GM10266 (cell line): ENCODE results near the gene HMG20B.

Experiments used
- DNase-seq: peaks from one replicate; pipeline ENCODE4 v3.0.0; 2012; ENCODE audit errors: extremely low spot score
- TF ChIP-seq, protein P1 (sequence below): IDR thresholded peaks from 2 replicates; pipeline ENCODE4 v1.5.1; 2012; ENCODE audit warnings: mild to moderate bottlenecking, low read depth; ENCODE audit not compliant: control insufficient read depth, insufficient read depth; ENCODE audit errors: missing control alignments

HMG20B gene

DNA sequence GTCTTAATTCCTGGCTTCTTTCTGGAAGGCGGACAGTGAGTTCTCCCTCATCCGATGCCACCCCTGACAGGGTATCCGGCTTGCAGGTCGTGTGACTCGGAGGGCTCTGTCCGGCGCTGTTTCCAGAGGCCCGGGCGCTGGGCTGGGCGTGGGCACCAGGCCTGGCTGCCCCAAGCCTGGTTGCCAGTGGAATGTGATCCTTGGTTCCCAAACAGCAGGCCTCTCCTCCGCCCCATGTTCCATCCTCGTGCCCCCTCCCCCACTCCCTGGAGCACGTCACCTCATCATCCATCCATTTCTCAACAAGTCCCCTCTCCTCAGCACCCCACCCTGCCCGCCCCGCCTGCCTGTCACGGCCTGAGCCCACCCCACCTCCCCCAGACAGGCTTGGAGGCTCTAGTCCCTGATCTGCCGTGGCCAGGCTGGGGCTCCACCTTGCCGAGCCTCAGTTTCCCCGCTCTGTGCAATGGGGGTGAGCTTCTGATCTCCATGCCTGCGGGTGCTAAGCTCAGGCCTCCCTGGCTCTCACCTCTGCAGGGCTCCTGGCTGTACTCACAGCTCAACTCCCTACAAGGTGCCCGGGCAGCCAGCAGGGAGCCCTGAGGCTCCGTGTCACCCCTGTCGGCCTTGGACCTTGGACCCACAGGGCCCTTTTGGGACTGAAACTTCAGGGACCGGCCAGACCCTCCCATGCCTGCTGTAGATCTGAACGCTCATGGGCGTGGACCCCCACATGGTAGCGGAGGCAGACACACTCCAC, 31.7 kb downstream of the HMG20B start:
- TF ChIP-seq, protein P1, sequence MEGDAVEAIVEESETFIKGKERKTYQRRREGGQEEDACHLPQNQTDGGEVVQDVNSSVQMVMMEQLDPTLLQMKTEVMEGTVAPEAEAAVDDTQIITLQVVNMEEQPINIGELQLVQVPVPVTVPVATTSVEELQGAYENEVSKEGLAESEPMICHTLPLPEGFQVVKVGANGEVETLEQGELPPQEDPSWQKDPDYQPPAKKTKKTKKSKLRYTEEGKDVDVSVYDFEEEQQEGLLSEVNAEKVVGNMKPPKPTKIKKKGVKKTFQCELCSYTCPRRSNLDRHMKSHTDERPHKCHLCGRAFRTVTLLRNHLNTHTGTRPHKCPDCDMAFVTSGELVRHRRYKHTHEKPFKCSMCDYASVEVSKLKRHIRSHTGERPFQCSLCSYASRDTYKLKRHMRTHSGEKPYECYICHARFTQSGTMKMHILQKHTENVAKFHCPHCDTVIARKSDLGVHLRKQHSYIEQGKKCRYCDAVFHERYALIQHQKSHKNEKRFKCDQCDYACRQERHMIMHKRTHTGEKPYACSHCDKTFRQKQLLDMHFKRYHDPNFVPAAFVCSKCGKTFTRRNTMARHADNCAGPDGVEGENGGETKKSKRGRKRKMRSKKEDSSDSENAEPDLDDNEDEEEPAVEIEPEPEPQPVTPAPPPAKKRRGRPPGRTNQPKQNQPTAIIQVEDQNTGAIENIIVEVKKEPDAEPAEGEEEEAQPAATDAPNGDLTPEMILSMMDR: no peak
- DNase-seq: no peak

DNA sequence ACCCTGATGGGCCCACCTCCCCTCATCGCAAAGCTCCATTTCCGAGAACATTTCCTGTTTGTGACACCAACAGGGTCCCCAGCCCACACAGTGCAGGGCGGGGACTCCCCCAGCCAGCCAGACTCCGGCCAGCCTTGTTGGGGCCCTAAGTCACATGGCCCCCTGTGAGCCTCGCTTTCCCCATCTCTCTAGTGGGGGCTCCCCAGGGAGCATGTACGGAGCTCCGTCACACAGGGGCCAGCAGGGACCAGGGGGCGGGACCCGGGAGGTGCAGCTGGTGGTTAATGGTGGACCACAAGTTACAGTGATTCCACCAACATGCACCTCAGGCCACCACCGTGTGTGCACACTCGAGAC, 32.2 kb downstream of the HMG20B start:
- DNase-seq: peak; percentile 85
- TF ChIP-seq, protein P1: no peak

DNA sequence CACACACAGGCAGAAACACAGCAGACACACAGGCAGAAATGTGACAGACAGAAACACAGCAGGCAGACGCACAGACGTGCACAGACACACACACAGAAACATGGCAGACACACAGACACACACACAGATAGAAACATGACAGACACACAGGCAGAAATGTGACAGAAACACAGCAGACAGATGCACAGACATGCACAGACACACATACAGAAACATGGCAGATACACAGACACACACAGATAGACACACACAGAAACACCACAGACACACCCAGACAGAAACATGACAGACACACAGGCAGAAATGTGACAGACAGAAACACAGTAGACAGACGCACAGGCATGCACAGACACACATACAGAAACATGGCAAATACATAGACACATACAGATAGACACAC, 32.6 kb downstream of the HMG20B start:
- TF ChIP-seq, protein P1: no peak
- no peak for DNase-seq

DNA sequence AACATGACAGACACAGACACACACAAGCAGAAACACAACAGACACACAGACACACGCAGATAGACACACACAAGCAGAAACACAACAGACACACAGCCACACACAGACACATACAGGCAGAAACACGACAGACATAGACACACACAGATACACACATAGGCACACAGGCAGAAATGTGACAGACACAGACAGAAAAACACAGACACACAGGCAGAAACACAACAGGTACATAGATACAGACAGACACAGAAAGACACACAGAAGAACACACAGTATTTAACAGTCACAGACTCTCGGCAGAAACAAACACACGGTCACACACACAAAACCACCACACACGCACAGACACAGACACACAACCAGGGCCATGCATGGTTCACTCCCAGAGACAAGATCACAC, 33.0 kb downstream of the HMG20B start:
- DNase-seq: no peak

DNA sequence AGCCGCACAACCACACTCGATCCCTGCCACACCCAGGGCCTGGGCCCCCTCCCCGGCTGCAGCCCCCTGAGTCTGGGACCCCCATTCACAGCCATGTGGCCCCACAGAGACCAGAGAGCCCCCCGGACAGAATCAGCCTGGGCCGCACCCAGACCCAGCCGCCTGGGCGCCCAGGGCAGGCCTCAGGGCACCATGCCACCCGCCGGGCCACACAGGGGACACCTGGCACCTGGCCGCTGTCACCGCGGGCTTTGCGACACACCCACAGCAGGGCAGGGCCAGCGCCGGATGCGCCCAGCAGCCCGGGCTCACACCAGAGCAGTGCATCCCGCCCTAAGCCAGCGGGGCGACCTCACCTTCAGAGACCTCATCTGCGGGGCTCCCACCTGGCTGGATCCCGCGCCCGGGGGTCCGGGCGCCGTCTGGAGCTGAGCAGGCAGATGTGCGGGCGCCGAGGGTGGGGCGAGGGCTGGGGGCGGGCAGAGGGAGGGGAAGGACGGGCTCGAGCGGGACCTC, 33.5 kb downstream of the HMG20B start:
- TF ChIP-seq, protein P1: no peak
- DNase-seq: no peak

More for the DNA sequence above, 33.0 kb downstream of the HMG20B start:
- TF ChIP-seq, protein P1: no peak

DNA sequence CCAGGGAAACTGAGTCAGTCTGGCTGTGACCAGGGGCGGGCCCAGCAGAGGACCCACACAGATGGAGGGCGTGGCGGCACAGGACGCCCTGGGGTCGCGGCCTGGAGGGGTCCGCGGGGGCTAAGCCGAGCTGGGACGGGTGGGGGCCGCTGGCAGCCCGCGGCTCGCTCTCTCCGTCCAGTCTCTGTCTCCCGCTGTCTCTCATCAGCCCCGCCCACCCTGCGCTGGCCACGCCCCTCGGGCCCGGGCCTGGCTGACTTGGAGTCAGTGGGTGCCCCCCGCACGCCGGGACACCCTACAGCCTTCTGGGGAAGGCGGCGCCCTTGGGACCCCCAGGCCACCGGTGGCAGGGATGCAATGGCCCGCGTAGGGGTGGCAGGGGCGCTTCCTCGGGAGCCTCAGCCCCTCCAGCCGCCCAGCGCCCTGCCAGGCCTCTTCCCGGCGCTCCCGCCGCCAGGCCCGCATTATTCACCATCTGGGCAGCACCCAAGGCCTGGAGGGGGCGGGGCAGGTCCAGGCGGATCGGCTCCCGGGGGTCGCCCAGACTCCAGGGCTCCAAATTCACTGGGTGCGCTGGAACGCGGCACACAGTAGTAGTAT, 34.0 kb downstream of the HMG20B start, which contains the start of gene TBXA2R:
Gene TBXA2R, minus strand, starts transcription at position 186 of the 600 bp plus-strand sequence. CDS start 6,241 bp downstream, outside the sequence.
- peak; percentile 80 for DNase-seq
- TF ChIP-seq, protein P1: no peak
